Measurements from ENCODE around the gene CTIF.

The CTIF gene

DNA sequence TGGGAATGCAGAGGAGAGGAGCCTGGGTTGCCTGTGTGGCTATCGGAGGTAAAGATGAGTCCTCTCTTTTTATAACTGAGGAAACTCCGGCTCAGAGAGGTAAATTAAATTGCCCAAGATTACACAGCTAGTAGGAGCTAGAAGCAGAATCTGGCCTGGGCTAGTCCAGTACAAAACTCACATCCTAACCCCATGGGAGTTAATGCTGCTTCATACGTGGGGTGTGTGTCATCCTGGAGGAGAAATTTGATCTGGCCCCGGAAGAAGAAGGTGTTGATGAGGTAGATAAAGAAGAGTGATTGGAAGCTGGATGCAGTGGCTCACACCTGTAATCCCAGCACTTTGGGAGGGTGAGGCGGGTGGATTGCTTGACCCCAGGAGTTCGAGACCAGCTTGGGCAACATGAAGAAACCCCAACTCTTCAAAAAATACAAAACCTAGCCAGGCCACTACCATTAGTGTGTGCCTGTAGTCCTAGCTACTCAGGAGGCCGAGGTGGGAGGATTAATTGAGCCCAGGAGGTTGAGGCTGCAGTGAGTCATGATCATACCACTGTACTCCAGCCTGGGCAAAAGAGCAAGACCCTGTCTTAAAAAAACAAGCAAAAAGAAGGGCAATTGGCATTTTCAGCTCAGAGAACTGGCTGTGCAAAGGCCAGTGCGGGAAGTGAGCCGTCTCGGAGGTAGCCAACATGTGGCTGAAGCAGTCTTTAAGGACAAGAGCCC is 33.7 kb downstream of the CTIF start:
- DNase-seq: no peak

DNA sequence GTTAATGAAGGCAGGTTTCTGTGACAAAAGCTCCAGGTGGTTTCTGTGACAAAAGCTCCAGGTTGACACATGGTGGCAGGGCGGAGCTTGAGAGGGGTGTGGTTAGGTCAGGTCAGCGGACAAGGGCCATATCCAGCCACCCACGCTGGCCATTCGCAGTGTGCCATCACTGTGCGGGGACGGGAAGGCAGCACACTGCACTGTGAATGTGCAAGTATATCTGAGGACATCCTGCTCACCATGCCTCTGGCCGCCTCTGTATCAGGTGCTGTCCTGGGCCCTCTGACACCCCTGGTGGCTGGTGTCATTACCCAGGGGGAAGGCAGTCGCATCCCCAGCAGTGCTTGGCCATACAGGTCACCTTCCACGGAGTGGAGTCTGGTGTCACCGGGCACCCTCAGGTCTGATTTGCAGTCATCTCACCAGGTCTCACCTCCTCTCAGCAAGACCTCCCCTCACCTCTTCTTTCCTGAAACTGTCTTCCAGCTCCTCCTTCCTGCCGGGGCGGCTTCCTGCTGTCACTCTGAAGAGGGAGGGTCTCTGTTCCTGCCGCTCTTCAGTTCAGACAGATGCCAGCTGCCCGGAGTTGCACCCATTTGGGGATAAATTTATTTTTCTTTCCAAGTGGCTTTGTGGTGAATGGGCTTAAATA is 34.9 kb downstream of the CTIF start:
- WGBS (ENCODE audit: insufficient coverage): 97% methylated on average over 9 of the region's 14 CpGs
- Histone ChIP-seq H3K36me3 (ENCODE audit: control insufficient read depth in 4 of 4, insufficient read depth in 4 of 4, low read length in 3 of 4) (peaks cover 0 to 3% (median 1%) of the 10 kb centered on the region in 4 experiments), H3K4me3 (ENCODE audit: control insufficient read depth in 1 of 7, extremely low read depth in 1 of 7, insufficient read depth in 4 of 7, low read depth in 2 of 7, low read length in 6 of 7) (no peak overlapping the region), H3K9me3 (ENCODE audit: control extremely low read depth in 1 of 5, control insufficient read depth in 4 of 5, insufficient read depth in 2 of 5, low read depth in 1 of 5, low read length in 4 of 5) (peaks cover 0 to 8% (median 3%) of the 10 kb centered on the region in 5 experiments), H3K27me3 (replicated peaks in 2 of 5; ENCODE audit: control insufficient read depth in 4 of 5, insufficient read depth in 5 of 5, low read length in 4 of 5) (no peaks in the 10 kb centered on the region), H3K27ac (ENCODE audit: insufficient read depth in 1 of 2, low read depth in 1 of 2, low read length in 2 of 2, poor library complexity in 1 of 2, severe bottlenecking in 2 of 2) (no peak overlapping the region), H3K4me1 (ENCODE audit: control extremely low read depth in 1 of 4, control insufficient read depth in 4 of 4, insufficient read depth in 4 of 4, low read length in 3 of 4) (no peaks in the 10 kb centered on the region)
- POLR2A ChIA-PET: no interaction called here
- DNase-seq: no peak
- CTCF ChIA-PET: interaction anchor here (1.0 kb wide), 1 partner anchor 15 kb away, joined by 3 read pairs; no protein-coding TSS in a partner anchor

More for the DNA sequence above, 33.7 kb downstream of the CTIF start:
- no peaks in the 10 kb centered on the region for H3K27me3 ChIP-seq (replicated peaks in 2 of 5; ENCODE audit: control insufficient read depth in 4 of 5, insufficient read depth in 5 of 5, low read length in 4 of 5)
- 91% methylated on average over 6 of the region's 10 CpGs for WGBS (ENCODE audit: insufficient coverage)
- ChIA-PET POLR2A (no interaction called here), CTCF (no interaction called here)
- no peak overlapping the region for H3K27ac ChIP-seq (ENCODE audit: insufficient read depth in 1 of 2, low read depth in 1 of 2, low read length in 2 of 2, poor library complexity in 1 of 2, severe bottlenecking in 2 of 2)
- H3K4me3 ChIP-seq (ENCODE audit: control insufficient read depth in 1 of 7, extremely low read depth in 1 of 7, insufficient read depth in 4 of 7, low read depth in 2 of 7, low read length in 6 of 7): no peak overlapping the region
- H3K36me3 ChIP-seq (ENCODE audit: control insufficient read depth in 4 of 4, insufficient read depth in 4 of 4, low read length in 3 of 4): peaks cover 0 to 3% (median 1%) of the 10 kb centered on the region in 4 experiments
- H3K4me1 ChIP-seq (ENCODE audit: control extremely low read depth in 1 of 4, control insufficient read depth in 4 of 4, insufficient read depth in 4 of 4, low read length in 3 of 4): no peaks in the 10 kb centered on the region
- H3K9me3 ChIP-seq (ENCODE audit: control extremely low read depth in 1 of 5, control insufficient read depth in 4 of 5, insufficient read depth in 2 of 5, low read depth in 1 of 5, low read length in 4 of 5): peaks cover 0 to under 1% (median 0%) of the 10 kb centered on the region in 5 experiments

DNA sequence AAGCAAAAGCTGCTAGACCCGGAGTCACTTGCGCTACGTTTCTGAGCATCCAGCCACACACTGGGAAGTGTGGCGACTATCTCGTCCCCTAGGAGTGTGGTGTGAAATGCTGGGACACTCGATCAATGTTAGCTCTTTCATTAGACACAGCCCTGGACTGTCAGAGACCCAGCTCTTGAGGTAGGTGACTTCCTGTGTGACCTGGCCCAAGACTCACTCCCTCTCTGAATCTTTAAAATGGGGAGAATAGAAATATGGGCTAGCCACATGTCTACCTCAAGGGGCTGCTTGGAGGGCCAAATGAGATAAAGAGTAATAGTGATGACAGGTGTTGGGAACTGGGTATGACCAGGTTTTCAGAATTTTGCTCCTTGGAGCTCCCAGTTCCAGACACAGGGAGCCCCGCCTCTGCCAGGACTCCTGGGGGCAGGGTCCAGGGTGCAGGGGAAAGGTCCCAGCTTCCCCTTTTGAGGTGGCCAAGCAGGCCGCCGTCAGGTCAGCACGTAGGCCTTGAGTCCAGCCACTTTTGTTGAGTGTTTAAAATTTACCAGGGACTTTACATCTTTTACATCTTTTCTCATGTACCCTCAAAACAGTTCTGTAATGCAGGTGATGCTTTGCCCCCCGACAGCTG is 36.0 kb downstream of the CTIF start:
- no peak for DNase-seq
- Histone ChIP-seq H3K36me3 (ENCODE audit: control insufficient read depth in 4 of 4, insufficient read depth in 4 of 4, low read length in 3 of 4) (peaks cover 0 to 3% (median 1%) of the 10 kb centered on the region in 4 experiments), H3K27me3 (replicated peaks in 2 of 5; ENCODE audit: control insufficient read depth in 4 of 5, insufficient read depth in 5 of 5, low read length in 4 of 5) (no peaks in the 10 kb centered on the region), H3K9me3 (ENCODE audit: control extremely low read depth in 1 of 5, control insufficient read depth in 4 of 5, insufficient read depth in 2 of 5, low read depth in 1 of 5, low read length in 4 of 5) (peaks cover 0 to 8% (median 3%) of the 10 kb centered on the region in 5 experiments), H3K27ac (ENCODE audit: insufficient read depth in 1 of 2, low read depth in 1 of 2, low read length in 2 of 2, poor library complexity in 1 of 2, severe bottlenecking in 2 of 2) (no peak overlapping the region), H3K4me3 (ENCODE audit: control insufficient read depth in 1 of 7, extremely low read depth in 1 of 7, insufficient read depth in 4 of 7, low read depth in 2 of 7, low read length in 6 of 7) (no peak overlapping the region), H3K4me1 (ENCODE audit: control extremely low read depth in 1 of 4, control insufficient read depth in 4 of 4, insufficient read depth in 4 of 4, low read length in 3 of 4) (no peaks in the 10 kb centered on the region)
- CTCF ChIA-PET: no interaction called here
- WGBS (ENCODE audit: insufficient coverage): 87% methylated on average over 11 of the region's 11 CpGs
- POLR2A ChIA-PET: no interaction called here

DNA sequence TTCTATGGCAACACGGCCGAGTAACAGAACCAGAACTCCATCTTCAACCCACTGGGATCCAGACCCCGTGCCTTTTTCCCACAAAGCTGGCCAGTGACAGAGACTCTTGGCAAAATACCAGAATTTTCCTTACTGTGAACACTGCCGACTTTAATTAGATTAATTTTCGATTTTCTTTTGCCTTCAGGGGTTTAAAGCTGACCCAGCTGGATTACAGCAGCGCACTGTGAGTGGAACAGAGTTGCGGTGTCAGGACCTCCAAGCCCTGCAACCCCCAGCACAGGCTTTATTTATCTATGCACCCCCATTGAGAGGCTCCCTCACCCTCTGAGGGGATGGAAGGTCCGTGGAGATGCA is 36.4 kb downstream of the CTIF start:
- DNase-seq: no peak
- Histone ChIP-seq H3K9me3 (ENCODE audit: control extremely low read depth in 1 of 5, control insufficient read depth in 4 of 5, insufficient read depth in 2 of 5, low read depth in 1 of 5, low read length in 4 of 5) (peaks cover 0 to 8% (median 3%) of the 10 kb centered on the region in 5 experiments), H3K36me3 (ENCODE audit: control insufficient read depth in 4 of 4, insufficient read depth in 4 of 4, low read length in 3 of 4) (peaks cover 0 to 3% (median 1%) of the 10 kb centered on the region in 4 experiments), H3K27me3 (replicated peaks in 2 of 5; ENCODE audit: control insufficient read depth in 4 of 5, insufficient read depth in 5 of 5, low read length in 4 of 5) (no peaks in the 10 kb centered on the region), H3K4me1 (ENCODE audit: control extremely low read depth in 1 of 4, control insufficient read depth in 4 of 4, insufficient read depth in 4 of 4, low read length in 3 of 4) (no peaks in the 10 kb centered on the region), H3K4me3 (ENCODE audit: control insufficient read depth in 1 of 7, extremely low read depth in 1 of 7, insufficient read depth in 4 of 7, low read depth in 2 of 7, low read length in 6 of 7) (no peak overlapping the region), H3K27ac (ENCODE audit: insufficient read depth in 1 of 2, low read depth in 1 of 2, low read length in 2 of 2, poor library complexity in 1 of 2, severe bottlenecking in 2 of 2) (no peak overlapping the region)
- ChIA-PET CTCF (no interaction called here), POLR2A (no interaction called here)
- WGBS (ENCODE audit: insufficient coverage): 98% methylated on average over 7 of the region's 8 CpGs

DNA sequence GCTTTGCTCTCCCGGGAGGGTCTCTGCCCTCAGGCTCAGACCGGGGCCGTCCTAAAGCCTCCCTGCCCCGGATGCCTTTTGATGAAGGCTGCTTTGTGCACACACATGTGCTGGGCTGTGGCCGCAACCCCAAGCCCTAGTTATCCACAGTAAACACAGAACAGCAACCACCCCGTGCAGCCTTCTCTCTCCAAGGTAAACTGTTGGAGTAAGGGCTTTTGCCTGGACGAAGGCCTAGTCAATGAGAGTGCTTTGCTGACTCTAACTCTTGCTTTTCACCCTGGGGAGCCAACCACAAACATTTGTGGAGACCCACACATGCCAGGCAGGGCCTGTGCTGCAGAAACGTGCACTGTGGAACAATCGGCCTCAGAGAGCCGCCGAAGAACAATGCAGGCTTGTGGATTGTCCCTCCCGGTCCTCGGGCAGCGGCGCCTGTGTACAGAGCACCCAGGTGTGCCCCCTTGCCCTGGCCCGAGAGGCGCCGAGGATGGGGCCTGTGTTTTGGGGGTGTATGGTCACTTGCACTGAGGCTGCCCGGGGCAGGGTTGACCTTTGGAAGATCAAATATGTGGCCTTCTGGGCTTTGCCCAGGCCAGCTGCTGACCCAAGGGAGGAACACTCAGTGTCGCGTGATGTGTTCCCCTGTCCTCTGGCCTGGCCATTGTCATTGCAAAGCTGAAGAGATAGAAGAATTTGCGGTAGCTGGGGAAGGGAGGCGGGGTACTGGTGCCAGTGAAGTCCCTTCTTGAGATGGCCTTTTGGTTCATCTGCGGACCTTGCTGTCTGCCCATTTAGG is 37.0 kb downstream of the CTIF start:
- no peaks in the 10 kb centered on the region for H3K4me1 ChIP-seq (ENCODE audit: control extremely low read depth in 1 of 4, control insufficient read depth in 4 of 4, insufficient read depth in 4 of 4, low read length in 3 of 4)
- H3K27ac ChIP-seq (ENCODE audit: insufficient read depth in 1 of 2, low read depth in 1 of 2, low read length in 2 of 2, poor library complexity in 1 of 2, severe bottlenecking in 2 of 2): no peak overlapping the region
- H3K27me3 ChIP-seq (replicated peaks in 2 of 5; ENCODE audit: control insufficient read depth in 4 of 5, insufficient read depth in 5 of 5, low read length in 4 of 5): no peaks in the 10 kb centered on the region
- no peak for DNase-seq
- H3K4me3 ChIP-seq (ENCODE audit: control insufficient read depth in 1 of 7, extremely low read depth in 1 of 7, insufficient read depth in 4 of 7, low read depth in 2 of 7, low read length in 6 of 7): no peak overlapping the region
- peaks cover 0 to 8% (median 3%) of the 10 kb centered on the region in 5 experiments for H3K9me3 ChIP-seq (ENCODE audit: control extremely low read depth in 1 of 5, control insufficient read depth in 4 of 5, insufficient read depth in 2 of 5, low read depth in 1 of 5, low read length in 4 of 5)
- WGBS (ENCODE audit: insufficient coverage): 97% methylated on average over 24 of the region's 24 CpGs
- peaks cover 0 to 3% (median 1%) of the 10 kb centered on the region in 4 experiments for H3K36me3 ChIP-seq (ENCODE audit: control insufficient read depth in 4 of 4, insufficient read depth in 4 of 4, low read length in 3 of 4)
- POLR2A ChIA-PET: no interaction called here
- CTCF ChIA-PET: no interaction called here

DNA sequence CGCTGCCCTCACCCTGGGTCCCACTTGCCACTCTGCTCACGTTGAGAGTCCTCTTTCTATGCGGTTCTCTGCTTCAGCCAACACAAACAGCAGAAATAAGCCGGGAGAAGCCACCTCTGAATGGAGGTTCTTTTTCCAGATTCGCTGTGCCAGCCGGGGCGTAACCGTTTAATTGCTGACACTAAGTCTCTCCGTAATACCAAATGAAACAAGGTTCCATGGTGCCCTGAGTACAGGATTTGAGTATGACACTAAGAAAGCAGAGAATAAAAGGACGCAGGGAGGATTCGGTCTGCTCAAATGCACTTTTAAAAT is 37.6 kb downstream of the CTIF start:
- no peak for DNase-seq
- ChIA-PET POLR2A (no interaction called here), CTCF (no interaction called here)
- Histone ChIP-seq H3K4me1 (ENCODE audit: control extremely low read depth in 1 of 4, control insufficient read depth in 4 of 4, insufficient read depth in 4 of 4, low read length in 3 of 4) (no peaks in the 10 kb centered on the region), H3K36me3 (ENCODE audit: control insufficient read depth in 4 of 4, insufficient read depth in 4 of 4, low read length in 3 of 4) (peaks cover 0 to 3% (median 1%) of the 10 kb centered on the region in 4 experiments), H3K27me3 (replicated peaks in 2 of 5; ENCODE audit: control insufficient read depth in 4 of 5, insufficient read depth in 5 of 5, low read length in 4 of 5) (no peaks in the 10 kb centered on the region), H3K9me3 (ENCODE audit: control extremely low read depth in 1 of 5, control insufficient read depth in 4 of 5, insufficient read depth in 2 of 5, low read depth in 1 of 5, low read length in 4 of 5) (peaks cover 0 to 8% (median 3%) of the 10 kb centered on the region in 5 experiments), H3K4me3 (ENCODE audit: control insufficient read depth in 1 of 7, extremely low read depth in 1 of 7, insufficient read depth in 4 of 7, low read depth in 2 of 7, low read length in 6 of 7) (no peak overlapping the region), H3K27ac (ENCODE audit: insufficient read depth in 1 of 2, low read depth in 1 of 2, low read length in 2 of 2, poor library complexity in 1 of 2, severe bottlenecking in 2 of 2) (no peak overlapping the region)
- 96% methylated on average over 9 of the region's 11 CpGs for WGBS (ENCODE audit: insufficient coverage)
